HFFc6 (cell line): ENCODE measurements around the gene GLI1. TPM values are rescaled to one million over a fixed set of nuclear protein-coding genes. Genes with fewer than 3 reads are reported as not detected.
A peak's percentile ranks its signal among the peaks of the same experiment; 100 is the strongest.

Experiments
- DNase-seq: peaks from one replicate; pipeline ENCODE4 v3.0.0-alpha.2; 2018
- H3K27ac Mint-ChIP-seq: 2 replicates; pipeline ENCODE4 v1.8.0; 2020; ENCODE audit warnings: mild to moderate bottlenecking, mixed read lengths
- H3K27me3 Mint-ChIP-seq: 2 replicates; pipeline ENCODE4 v1.8.0; 2021; ENCODE audit warnings: mild to moderate bottlenecking, moderate library complexity, mixed read lengths; ENCODE audit not compliant: insufficient read depth
- H3K36me3 Mint-ChIP-seq: 2 replicates; pipeline ENCODE4 v1.8.0; 2021; ENCODE audit warnings: low read depth, mixed read lengths
- H3K4me1 Mint-ChIP-seq: 2 replicates; pipeline ENCODE4 v1.8.0; 2020; ENCODE audit warnings: low read depth, mixed read lengths
- H3K4me3 Mint-ChIP-seq: 2 replicates; pipeline ENCODE4 v1.8.0; 2020; ENCODE audit warnings: mild to moderate bottlenecking, moderate library complexity, mixed read lengths
- H3K9me3 Mint-ChIP-seq: 2 replicates; pipeline ENCODE4 v1.8.0; 2020; ENCODE audit warnings: mild to moderate bottlenecking, mixed read lengths
- total RNA-seq, 6 experiments: library from RNA; stranded (reverse); fragmentation: NEBNext Ultra II Directional; extraction: Animal tissue kit (Norgen Biotek cat#: 25700); gene quantifications; 2 replicates in 1 of 6; 3 replicates in 5 of 6; pipeline ENCODE4 v1.2.3, GENCODE V29; 2021
- TF ChIP-seq, protein P1 (sequence below): fragments of 200-600 bp; sonication (generic); IDR thresholded peaks from 2 replicates; pipeline ENCODE4 v1.5.0; 2021; ENCODE audit warnings: antibody characterized with exemption, mild to moderate bottlenecking

GLI1 gene
- total RNA-seq, 6 experiments from 2014 or later: 3.9 to 5.8 (median 4.6) TPM

DNA sequence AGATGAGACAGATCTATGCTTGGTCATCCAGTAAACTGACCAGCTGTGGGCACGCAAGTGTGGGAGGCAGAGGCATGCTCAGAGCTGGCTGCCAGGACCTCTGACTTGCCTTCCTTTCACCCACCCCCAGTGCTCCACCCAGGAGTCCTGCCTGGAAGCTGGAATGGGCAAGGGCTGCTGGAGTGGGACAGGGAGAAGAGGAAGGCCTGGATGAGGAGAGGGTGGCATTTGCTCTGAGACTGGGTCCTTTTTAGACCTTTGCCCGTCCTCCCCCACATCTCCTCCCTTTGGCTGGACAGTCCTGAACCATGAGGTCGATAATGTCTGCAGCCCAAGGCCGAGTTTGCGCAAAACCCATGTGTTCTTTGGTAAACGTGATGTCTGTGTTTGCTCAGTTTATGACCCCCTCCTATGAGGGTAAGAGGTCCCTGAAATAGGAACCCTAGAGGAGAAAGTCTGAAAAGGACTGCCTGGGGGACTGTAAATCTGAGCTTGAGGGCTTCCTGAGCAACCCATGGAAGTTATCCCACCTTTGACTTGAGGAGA, 8.3 kb upstream of the GLI1 start:
- Mint-ChIP-seq H3K36me3 (no peaks in the 10 kb centered on the region), H3K27ac (peak overlapping the region; percentile 96; the same call in 1 of the 2 replicates), H3K4me3 (no peak overlapping the region), H3K4me1 (peaks cover 46% of the 10 kb centered on the region), H3K27me3 (no peaks in the 10 kb centered on the region; the same call in none of the 2 replicates), H3K9me3 (no peaks in the 10 kb centered on the region)
- TF ChIP-seq, protein P1, sequence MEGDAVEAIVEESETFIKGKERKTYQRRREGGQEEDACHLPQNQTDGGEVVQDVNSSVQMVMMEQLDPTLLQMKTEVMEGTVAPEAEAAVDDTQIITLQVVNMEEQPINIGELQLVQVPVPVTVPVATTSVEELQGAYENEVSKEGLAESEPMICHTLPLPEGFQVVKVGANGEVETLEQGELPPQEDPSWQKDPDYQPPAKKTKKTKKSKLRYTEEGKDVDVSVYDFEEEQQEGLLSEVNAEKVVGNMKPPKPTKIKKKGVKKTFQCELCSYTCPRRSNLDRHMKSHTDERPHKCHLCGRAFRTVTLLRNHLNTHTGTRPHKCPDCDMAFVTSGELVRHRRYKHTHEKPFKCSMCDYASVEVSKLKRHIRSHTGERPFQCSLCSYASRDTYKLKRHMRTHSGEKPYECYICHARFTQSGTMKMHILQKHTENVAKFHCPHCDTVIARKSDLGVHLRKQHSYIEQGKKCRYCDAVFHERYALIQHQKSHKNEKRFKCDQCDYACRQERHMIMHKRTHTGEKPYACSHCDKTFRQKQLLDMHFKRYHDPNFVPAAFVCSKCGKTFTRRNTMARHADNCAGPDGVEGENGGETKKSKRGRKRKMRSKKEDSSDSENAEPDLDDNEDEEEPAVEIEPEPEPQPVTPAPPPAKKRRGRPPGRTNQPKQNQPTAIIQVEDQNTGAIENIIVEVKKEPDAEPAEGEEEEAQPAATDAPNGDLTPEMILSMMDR: no peak
- no peak for DNase-seq

DNA sequence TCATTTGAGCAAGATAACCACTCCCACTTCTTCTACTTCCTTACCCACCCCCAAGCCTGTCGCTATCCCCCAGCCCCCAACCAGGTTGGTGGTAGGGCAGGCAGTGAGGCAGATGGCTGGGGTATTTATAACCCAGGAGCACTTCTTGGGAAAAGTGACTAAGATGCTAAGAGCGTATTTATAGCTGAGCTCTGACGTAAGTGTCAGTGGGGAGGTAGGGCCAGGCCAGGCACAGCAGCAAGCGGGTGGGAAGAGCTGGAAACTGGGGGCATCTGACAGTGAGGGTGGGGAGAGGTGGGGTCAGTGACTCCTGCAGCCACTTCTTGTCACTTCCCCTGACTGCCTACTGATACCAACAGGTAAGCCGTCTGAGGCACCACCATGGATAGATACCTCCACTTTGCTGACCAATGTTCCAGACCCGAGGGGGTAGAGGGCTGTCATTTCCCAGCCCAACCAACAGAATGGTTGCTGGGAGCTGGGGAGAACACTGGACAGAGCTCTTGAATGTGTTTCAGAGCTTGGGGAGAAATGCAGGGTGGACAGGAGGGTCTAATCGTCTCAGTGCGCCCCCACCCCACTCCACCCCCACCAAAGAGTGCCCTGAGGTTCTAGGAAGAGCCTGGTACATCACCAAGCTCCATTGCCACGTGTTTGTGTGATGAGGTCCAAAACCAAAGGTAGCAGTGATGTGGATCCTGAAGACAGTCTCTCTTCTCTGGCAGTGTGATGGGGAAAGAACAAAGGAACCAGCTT, 7.2 kb upstream of the GLI1 start:
- Mint-ChIP-seq H3K4me1 (peaks cover 48% of the 10 kb centered on the region), H3K27ac (peak overlapping the region; percentile 96), H3K27me3 (no peaks in the 10 kb centered on the region; the same call in none of the 2 replicates), H3K36me3 (no peaks in the 10 kb centered on the region), H3K4me3 (peak overlapping the region; percentile 71), H3K9me3 (no peaks in the 10 kb centered on the region)
- DNase-seq: peak; percentile 84
- TF ChIP-seq, protein P1: no peak

- DNase-seq: peak; percentile 67
- Mint-ChIP-seq H3K9me3 (no peaks in the 10 kb centered on the region), H3K27me3 (no peaks in the 10 kb centered on the region; the same call in none of the 2 replicates), H3K27ac (peak overlapping the region; percentile 96), H3K36me3 (no peaks in the 10 kb centered on the region), H3K4me1 (peaks cover 55% of the 10 kb centered on the region), H3K4me3 (peak overlapping the region; percentile 71)
- TF ChIP-seq, protein P1: peak; percentile 94
Measured at GRCh38 chr12:57452937-57453509, 6.6 kb upstream of the GLI1 start.

DNA sequence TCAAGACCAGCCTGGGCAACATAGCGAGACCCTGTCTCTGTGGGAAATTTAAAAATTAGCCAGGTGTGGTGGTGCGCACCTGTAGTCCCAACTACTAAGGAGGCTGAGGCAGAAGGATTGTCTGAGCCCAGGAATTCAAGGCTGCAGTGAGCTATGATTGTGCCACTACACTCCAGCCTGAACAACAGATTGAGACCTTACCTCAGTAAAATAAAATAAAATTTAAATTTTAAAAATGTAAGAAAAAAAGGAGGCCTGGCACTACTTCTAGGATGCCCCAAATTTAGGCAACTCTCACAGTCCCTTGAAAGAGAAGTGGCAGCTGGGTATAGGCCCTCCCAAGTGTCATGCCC, 5.4 kb upstream of the GLI1 start:
- Mint-ChIP-seq H3K9me3 (no peaks in the 10 kb centered on the region), H3K4me3 (no peak overlapping the region), H3K36me3 (no peaks in the 10 kb centered on the region), H3K27me3 (peaks cover 3% of the 10 kb centered on the region), H3K27ac (peak overlapping the region; percentile 48; the same call in 1 of the 2 replicates), H3K4me1 (peaks cover 66% of the 10 kb centered on the region)
- DNase-seq: no peak
- TF ChIP-seq, protein P1: no peak

DNA sequence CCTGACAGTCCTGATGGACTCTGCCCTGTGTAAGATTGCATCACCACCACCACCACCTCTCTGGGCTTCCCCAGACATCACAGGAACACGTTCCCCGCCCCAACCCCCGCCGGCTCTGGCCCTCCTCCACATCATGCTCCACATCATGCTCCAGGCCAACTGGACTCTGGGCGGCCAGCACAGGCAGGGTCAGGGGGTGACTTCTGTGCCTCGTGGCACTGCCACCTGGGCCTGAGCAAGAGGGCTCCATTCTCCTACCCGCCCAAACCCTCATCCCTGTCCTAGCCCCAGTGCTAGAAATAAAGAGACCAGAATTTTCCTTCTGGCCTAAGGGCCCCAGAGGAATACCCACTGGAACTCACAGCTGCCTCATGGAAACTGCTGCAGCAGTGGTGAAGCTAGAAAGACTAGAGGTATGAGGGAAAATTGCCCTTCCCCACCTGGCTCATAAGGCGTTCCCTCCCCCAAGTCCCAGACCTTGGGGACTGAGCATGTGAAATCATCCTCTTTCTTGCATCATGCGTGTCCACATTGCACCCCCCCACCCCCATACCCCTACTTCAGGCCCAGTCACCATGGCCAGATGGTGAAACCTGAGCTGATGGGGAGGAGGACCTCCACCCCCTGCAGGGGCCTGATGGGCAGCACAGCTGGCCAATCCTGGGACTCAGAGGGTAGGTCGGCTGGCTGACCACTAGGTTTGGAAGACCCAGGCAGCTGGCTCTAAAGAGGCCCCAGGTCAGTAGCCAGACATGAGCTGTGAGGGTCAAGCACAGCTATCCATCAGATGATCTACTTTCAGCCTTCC, 4.8 kb upstream of the GLI1 start, which contains the start of gene INHBE:
INHBE (plus strand) TSS at position 742 of the 808 bp plus-strand sequence. CDS start 230 bp downstream, outside the sequence.
- DNase-seq: peak; percentile 18

More for the DNA sequence above, 4.8 kb upstream of the GLI1 start, which contains the start of gene INHBE:
- TF ChIP-seq, protein P1: no peak; the same call in 1 of the 2 replicates
- H3K9me3 Mint-ChIP-seq: no peaks in the 10 kb centered on the region
- peaks cover 68% of the 10 kb centered on the region for H3K4me1 Mint-ChIP-seq
- peaks cover 4% of the 10 kb centered on the region for H3K27me3 Mint-ChIP-seq
- peak within 1 kb of the TSS; percentile 48 for H3K27ac Mint-ChIP-seq
- H3K36me3 Mint-ChIP-seq: no peaks in the 10 kb centered on the region
- H3K4me3 Mint-ChIP-seq: no peak within 1 kb of the TSS; the same call in 1 of the 2 replicates
